ENCODE measurements around the gene GPR160.
"Not testable (repeated sequence)": the region's sequence is repeated elsewhere in the genome, so short reads cannot be mapped to it uniquely, and the experiment has no call there.

The GPR160 gene

GRCh38 chr3:170010498-170010897 is 27.3 kb upstream of the GPR160 start:
- no peak overlapping the region for H3K4me3 ChIP-seq (ENCODE audit: low read depth, low read length)

DNA sequence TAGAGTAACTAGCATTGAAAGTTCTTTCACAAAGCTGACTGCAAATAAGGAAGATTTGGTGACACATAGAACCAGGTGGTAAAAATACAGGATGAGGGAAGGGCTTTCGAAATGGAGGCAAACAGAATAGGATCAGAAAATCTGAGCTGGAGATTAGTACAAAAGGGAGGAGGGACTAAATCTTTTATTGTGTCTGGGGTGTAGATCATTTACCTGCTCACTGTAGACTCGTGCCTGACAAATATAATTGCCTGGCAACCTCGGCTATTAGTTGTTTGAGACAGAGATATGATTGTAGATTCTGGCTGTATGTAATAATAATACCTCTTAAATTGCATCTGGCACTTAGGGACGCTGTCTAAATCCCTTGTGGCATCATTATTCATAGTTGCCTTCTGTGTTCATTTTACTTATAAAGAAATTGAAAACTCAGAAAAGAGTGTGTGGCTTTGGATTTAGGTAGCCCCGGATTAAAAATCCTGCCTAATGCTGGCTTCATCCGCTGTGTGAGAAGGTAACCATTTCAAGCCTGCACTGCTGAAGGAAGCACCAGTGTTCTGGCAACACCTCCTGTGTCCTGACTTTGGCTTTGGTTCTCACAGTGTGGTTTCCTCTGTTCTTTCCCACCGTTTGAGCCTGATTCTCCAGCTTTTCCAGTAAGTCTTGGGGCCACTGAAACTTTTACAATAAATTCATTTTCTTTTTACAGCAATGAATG is 25.0 kb upstream of the GPR160 start:
- TF ChIP-seq, protein P1, sequence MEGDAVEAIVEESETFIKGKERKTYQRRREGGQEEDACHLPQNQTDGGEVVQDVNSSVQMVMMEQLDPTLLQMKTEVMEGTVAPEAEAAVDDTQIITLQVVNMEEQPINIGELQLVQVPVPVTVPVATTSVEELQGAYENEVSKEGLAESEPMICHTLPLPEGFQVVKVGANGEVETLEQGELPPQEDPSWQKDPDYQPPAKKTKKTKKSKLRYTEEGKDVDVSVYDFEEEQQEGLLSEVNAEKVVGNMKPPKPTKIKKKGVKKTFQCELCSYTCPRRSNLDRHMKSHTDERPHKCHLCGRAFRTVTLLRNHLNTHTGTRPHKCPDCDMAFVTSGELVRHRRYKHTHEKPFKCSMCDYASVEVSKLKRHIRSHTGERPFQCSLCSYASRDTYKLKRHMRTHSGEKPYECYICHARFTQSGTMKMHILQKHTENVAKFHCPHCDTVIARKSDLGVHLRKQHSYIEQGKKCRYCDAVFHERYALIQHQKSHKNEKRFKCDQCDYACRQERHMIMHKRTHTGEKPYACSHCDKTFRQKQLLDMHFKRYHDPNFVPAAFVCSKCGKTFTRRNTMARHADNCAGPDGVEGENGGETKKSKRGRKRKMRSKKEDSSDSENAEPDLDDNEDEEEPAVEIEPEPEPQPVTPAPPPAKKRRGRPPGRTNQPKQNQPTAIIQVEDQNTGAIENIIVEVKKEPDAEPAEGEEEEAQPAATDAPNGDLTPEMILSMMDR (IDR thresholded peaks at IDR 0.05; ENCODE audit: low read depth, low read length): no peak
- H3K4me3 ChIP-seq (ENCODE audit: low read depth, low read length): no peak overlapping the region

More at GRCh38 chr3:170010498-170010897, 27.3 kb upstream of the GPR160 start:
- TF ChIP-seq, protein P1 (IDR thresholded peaks at IDR 0.05; ENCODE audit: low read depth, low read length): no peak

GRCh38 chr3:170016057-170016456 is 21.7 kb upstream of the GPR160 start:
- TF ChIP-seq, protein P1 (IDR thresholded peaks at IDR 0.05; ENCODE audit: low read depth, low read length): no peak
- no peak overlapping the region for H3K4me3 ChIP-seq (ENCODE audit: low read depth, low read length)

DNA sequence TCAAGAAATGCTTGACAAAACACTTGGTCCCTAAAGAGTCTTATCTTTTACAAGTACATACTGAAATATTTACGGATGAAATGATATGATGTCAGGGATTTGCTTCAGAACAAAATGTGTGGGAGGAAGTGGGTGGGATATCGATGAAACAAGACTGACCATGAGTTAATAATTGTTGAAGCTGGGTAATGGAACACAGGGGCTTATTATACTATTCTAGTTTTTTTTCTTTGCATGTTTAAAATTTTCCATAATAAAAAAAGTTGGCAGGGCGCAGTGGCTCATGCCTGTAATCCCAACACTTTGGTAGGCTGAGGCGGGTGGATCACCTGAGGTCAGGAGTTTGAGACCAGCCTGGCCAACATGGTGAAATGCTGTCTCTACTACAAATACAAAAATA is 18.5 kb upstream of the GPR160 start:
- not testable (repeated sequence) for H3K4me3 ChIP-seq (ENCODE audit: low read depth, low read length)

GRCh38 chr3:170021083-170021482 is 16.7 kb upstream of the GPR160 start:
- TF ChIP-seq, protein P1 (IDR thresholded peaks at IDR 0.05; ENCODE audit: low read depth, low read length): no peak
- no peak overlapping the region for H3K4me3 ChIP-seq (ENCODE audit: low read depth, low read length)

DNA sequence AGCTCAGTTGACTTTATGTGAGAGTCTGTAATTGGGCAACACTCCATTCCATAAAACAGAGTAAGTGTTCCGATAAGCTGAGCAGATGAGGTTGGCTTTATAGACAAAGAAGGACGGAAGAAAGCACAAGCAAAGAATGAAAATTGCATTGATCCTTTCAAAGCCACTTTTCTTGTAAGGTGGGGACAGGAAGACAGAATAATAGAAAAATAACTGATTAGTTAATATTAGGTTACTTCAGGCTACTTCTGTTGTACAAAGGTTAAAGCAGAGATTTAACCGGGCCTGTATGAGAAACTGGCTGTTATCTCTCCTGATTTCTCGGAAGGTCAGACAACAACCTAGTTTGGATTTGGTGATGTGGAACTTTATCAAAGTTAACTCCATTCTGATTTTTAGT is 15.5 kb upstream of the GPR160 start:
- no peak overlapping the region for H3K4me3 ChIP-seq (ENCODE audit: low read depth, low read length)
- TF ChIP-seq, protein P1 (IDR thresholded peaks at IDR 0.05; ENCODE audit: low read depth, low read length): no peak

DNA sequence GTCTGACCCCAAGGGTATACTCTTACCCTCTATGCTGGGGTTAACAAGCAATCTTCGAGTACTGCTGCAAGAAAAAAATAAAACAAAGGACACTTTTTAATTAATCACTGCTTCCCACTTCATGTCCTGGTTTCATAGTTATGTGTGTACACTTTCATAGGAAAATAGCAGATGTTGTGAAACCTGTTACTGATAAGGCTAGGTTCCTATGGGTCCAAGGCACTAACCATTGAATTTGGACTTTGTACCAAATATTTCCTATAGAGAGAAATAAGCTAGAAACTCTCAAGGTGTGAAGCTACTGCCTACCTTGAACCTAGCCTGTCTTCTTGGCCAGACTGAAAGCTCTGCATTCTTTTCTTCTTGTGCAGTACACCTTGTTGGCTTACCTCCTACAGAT is 14.6 kb upstream of the GPR160 start:
- no peak overlapping the region for H3K4me3 ChIP-seq (ENCODE audit: low read depth, low read length)
- TF ChIP-seq, protein P1 (IDR thresholded peaks at IDR 0.05; ENCODE audit: low read depth, low read length): no peak

DNA sequence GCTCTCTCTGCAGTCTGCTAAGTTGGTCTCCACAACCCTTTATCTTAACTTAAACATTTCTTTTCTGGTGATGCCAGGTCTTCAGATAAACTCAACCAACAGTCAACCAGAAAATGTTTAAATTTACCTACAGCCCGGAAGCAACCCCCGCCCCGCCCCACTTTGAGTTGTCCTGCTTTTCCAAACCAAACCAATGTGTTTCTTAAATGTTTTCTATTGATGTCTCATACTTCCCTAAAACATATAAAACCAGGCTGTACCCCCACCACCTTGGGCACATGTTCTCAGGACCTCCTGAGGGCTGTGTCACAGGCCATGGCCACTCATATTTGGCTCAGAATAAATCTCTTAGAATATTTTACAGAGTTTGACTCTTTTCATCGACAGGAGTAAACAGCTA is 13.2 kb upstream of the GPR160 start:
- TF ChIP-seq, protein P1 (IDR thresholded peaks at IDR 0.05; ENCODE audit: low read depth, low read length): no peak
- no peak overlapping the region for H3K4me3 ChIP-seq (ENCODE audit: low read depth, low read length)
